A673 (cell line): Measurements from ENCODE around the gene EGR1. TPM values are rescaled to one million over a fixed set of nuclear protein-coding genes. Genes with fewer than 3 reads are reported as not detected.

Experiments
- BruUV-seq: library from RNA; stranded (reverse); fragments of 400-500 nt; replicated peaks from 2 replicates; lab custom pipeline; 2021; lab: Mats Ljungman, UMichigan
- CTCF ChIA-PET: fragments of 300-600 bp; sonication (Branson Sonifier 250); formaldehyde crosslinking; loops from one replicate; lab custom pipeline; 2022; ENCODE audit warnings: antibody characterized with exemption; lab: Charles Lee
- POLR2A ChIA-PET: fragments of 300-600 bp; sonication (Branson Sonifier 250); formaldehyde crosslinking; loops from one replicate; lab custom pipeline; 2022; ENCODE audit warnings: antibody characterized with exemption; ENCODE audit not compliant: low non-redundant PET; lab: Charles Lee
- DNase-seq: peaks from one replicate; pipeline ENCODE4 v3.0.0-alpha.2; 2015; ENCODE audit warnings: low spot score
- H3K27ac ChIP-seq: fragments of 200-600 bp; sonication (generic); 2 replicates; pipeline ENCODE4 v1.5.1; 2016; ENCODE audit warnings: mixed run types, low read depth, mild to moderate bottlenecking, mixed read lengths, antibody characterized with exemption, low read length; ENCODE audit not compliant: poor library complexity, severe bottlenecking
- H3K27me3 ChIP-seq: fragments of 200-600 bp; sonication (generic); replicated peaks from 2 replicates; pipeline ENCODE4 v1.6.1; 2017; ENCODE audit warnings: mixed run types, low read depth, mild to moderate bottlenecking, mixed read lengths, antibody characterized with exemption, low read length; ENCODE audit not compliant: insufficient read depth, poor library complexity
- H3K36me3 ChIP-seq: fragments of 200-600 bp; sonication (generic); 2 replicates; pipeline ENCODE4 v1.6.1; 2016; ENCODE audit warnings: mixed run types, mild to moderate bottlenecking, mixed read lengths, antibody characterized with exemption, low read length; ENCODE audit not compliant: insufficient read depth, poor library complexity, severe bottlenecking
- H3K4me1 ChIP-seq: fragments of 200-600 bp; sonication (generic); 2 replicates; pipeline ENCODE4 v1.6.1; 2017; ENCODE audit warnings: mixed run types, mild to moderate bottlenecking, mixed read lengths, antibody characterized with exemption, low read length; ENCODE audit not compliant: insufficient read depth, poor library complexity, severe bottlenecking
- H3K4me3 ChIP-seq: fragments of 200-600 bp; sonication (generic); 2 replicates; pipeline ENCODE4 v1.5.1; 2016; ENCODE audit warnings: low read depth, mixed run types, mild to moderate bottlenecking, mixed read lengths, low read length; ENCODE audit not compliant: poor library complexity, severe bottlenecking
- H3K9me3 ChIP-seq: fragments of 200-600 bp; sonication (generic); 2 replicates; pipeline ENCODE4 v1.6.1; 2016; ENCODE audit warnings: mixed run types, low read depth, mild to moderate bottlenecking, mixed read lengths, antibody characterized with exemption, low read length; ENCODE audit not compliant: poor library complexity, severe bottlenecking
- CTCF ChIP-seq: fragments of 300-800, 200-600 bp; sonication (generic); conservative IDR thresholded peaks from 2 replicates; pipeline ENCODE4 v1.5.1; 2017; ENCODE audit warnings: low read depth, mild to moderate bottlenecking, antibody characterized with exemption, low read length, moderate library complexity, mixed read lengths
- EZH2 ChIP-seq: fragments of 200-600 bp; sonication (generic); IDR thresholded peaks from 2 replicates; pipeline ENCODE4 v1.6.1; 2017; ENCODE audit warnings: borderline replicate concordance, low read depth, mild to moderate bottlenecking, mixed read lengths, antibody characterized with exemption, low read length; ENCODE audit not compliant: poor library complexity, severe bottlenecking
- intact Hi-C: fragments of 100-400 bp; cut with micrococcal nuclease; formaldehyde crosslinking; loops from one replicate; pipeline ENCODE4 v1.10.0; 2022; ENCODE audit not compliant: unreplicated experiment
- total RNA-seq: library from RNA; stranded (reverse); gene quantifications from 2 replicates; pipeline ENCODE4 v1.2.3, GENCODE V29; 2021

The EGR1 gene
- total RNA-seq, 1 experiment from 2014 or later, result 64.8 TPM

GRCh38 chr5:138468966-138469539 is 3.8 kb downstream of the EGR1 start:
- intact Hi-C loops, result loop anchor here (10.0 kb wide), 1 partner anchor 806 kb away; no protein-coding TSS in a partner anchor
- CTCF ChIA-PET, result no interaction called here
- TF ChIP-seq CTCF, result no peak
- no peak for TF ChIP-seq EZH2
- peaks cover 23% of the 10 kb centered on the region for H3K36me3 ChIP-seq
- no peaks in the 10 kb centered on the region for H3K9me3 ChIP-seq
- BruUV-seq, result no TSS peak
- POLR2A ChIA-PET, result interaction anchor here (0.8 to 0.9 kb wide), 2 partner anchors 19 to 145 kb away, joined by 3 read pairs; no protein-coding TSS in a partner anchor
- no peaks in the 10 kb centered on the region for H3K27me3 ChIP-seq
- H3K4me1 ChIP-seq, result peaks cover 7% of the 10 kb centered on the region
- H3K4me3 ChIP-seq, result peak overlapping the region; percentile 86
- peak; percentile 42 for DNase-seq
- H3K27ac ChIP-seq, result no peak overlapping the region

GRCh38 chr5:138469540-138470321 is 4.5 kb downstream of the EGR1 start:
- peaks cover 23% of the 10 kb centered on the region for H3K36me3 ChIP-seq
- BruUV-seq, result no TSS peak
- no peak overlapping the region for H3K4me3 ChIP-seq
- intact Hi-C loops, result loop anchor here (10.0 kb wide), 1 partner anchor 805 kb away; no protein-coding TSS in a partner anchor
- peaks cover 7% of the 10 kb centered on the region for H3K4me1 ChIP-seq
- ChIA-PET POLR2A (interaction anchor here (0.6 to 0.9 kb wide), 3 partner anchors 13 to 145 kb away, joined by 3 read pairs; no protein-coding TSS in a partner anchor), CTCF (no interaction called here)
- peak; percentile 61 for DNase-seq
- no peaks in the 10 kb centered on the region for H3K27me3 ChIP-seq
- TF ChIP-seq EZH2 (no peak), CTCF (no peak)
- no peaks in the 10 kb centered on the region for H3K9me3 ChIP-seq
- H3K27ac ChIP-seq, result no peak overlapping the region

- DNase-seq, result peak; percentile 50
- ChIA-PET CTCF (no interaction called here), POLR2A (interaction anchor here (0.6 kb wide), 1 partner anchor 12 kb away, joined by 3 read pairs; no protein-coding TSS in a partner anchor)
Measured at GRCh38 chr5:138470322-138471051, 5.2 kb downstream of the EGR1 start.

More at GRCh38 chr5:138470322-138471051, 5.2 kb downstream of the EGR1 start:
- peaks cover 7% of the 10 kb centered on the region for H3K4me1 ChIP-seq
- BruUV-seq, result no TSS peak
- H3K4me3 ChIP-seq, result no peak overlapping the region
- H3K27me3 ChIP-seq, result no peaks in the 10 kb centered on the region
- intact Hi-C loops, result no loop called here
- peaks cover 23% of the 10 kb centered on the region for H3K36me3 ChIP-seq
- no peak for TF ChIP-seq EZH2
- TF ChIP-seq CTCF, result no peak
- no peak overlapping the region for H3K27ac ChIP-seq
- H3K9me3 ChIP-seq, result no peaks in the 10 kb centered on the region
